ENCODE measurements around the gene ANKS1B. TPM values are rescaled to one million over a fixed set of nuclear protein-coding genes. Genes with fewer than 3 reads are reported as not detected.

Gene ANKS1B
- total and polyA plus RNA-seq, 10 of the 15 experiments (the other 5 are each of a cell fraction or from before 2014, with no cell fraction given): 0.16 to 1.3 (median 0.82) TPM; not detected in 7

DNA sequence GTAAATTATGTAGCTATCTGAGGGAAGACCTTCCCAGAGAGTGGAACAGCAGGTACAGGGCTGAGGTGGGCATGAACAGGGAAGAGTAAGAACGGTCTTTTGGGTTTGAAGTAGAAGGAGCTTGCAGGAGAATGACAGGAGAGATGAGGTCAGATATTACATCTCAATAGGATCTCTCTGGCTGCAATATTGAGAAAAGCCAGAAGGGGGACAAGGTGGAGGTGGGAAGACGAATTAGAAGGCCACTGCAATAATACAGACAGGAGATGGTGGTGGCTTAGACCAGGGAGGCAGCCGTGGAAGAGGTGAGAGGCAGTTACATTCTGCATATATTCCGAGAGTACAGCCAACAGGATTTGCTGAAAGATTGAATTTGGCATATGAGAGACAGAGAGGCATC, 1029.5 kb downstream of the ANKS1B start:
- Histone ChIP-seq H3K4me1 (ENCODE audit: control insufficient read depth, insufficient read depth, low read length) (no peaks in the 10 kb centered on the region), H3K4me2 (ENCODE audit: control insufficient read depth, insufficient read depth) (no peak overlapping the region), H3K79me2 (ENCODE audit: control insufficient read depth, insufficient read depth, low read length) (no peaks in the 10 kb centered on the region), H3K27me3 (replicated peaks in 1 of 2; ENCODE audit: control insufficient read depth in 2 of 2, insufficient read depth in 2 of 2, low read length in 1 of 2) (no peaks in the 10 kb centered on the region), H3K27ac (ENCODE audit: control insufficient read depth, insufficient read depth) (no peak overlapping the region), H3K9me3 (replicated peaks; ENCODE audit: control insufficient read depth, insufficient read depth, low read length) (no peaks in the 10 kb centered on the region), H3K9ac (ENCODE audit: control insufficient read depth, insufficient read depth, low read length) (no peak overlapping the region), H4K20me1 (ENCODE audit: control insufficient read depth, insufficient read depth) (no peaks in the 10 kb centered on the region), H3K4me3 (no peak overlapping the region), H3K36me3 (ENCODE audit: control insufficient read depth in 2 of 2, insufficient read depth in 2 of 2, low read length in 1 of 2) (no peaks in the 10 kb centered on the region), H2AFZ (ENCODE audit: control insufficient read depth, low read depth, low read length) (no peak overlapping the region)
- RAD21 ChIA-PET (ENCODE audit: unreplicated experiment): interaction anchor here (1.5 kb wide), 1 partner anchor 44 kb away, joined by 9 read pairs; no protein-coding TSS in a partner anchor
- no peak for DNase-seq (ENCODE audit: low read depth, low spot score)
- intact Hi-C loops (cut with micrococcal nuclease; ENCODE audit: unreplicated experiment): loop anchor here (2.0 kb wide), 1 partner anchor 44 kb away; no protein-coding TSS in a partner anchor
- whole genome bisulfite sequencing (ENCODE audit: insufficient coverage, insufficient replicate concordance, low lambda C conversion rate, missing lambda C conversion rate): 0% methylated on average over 4 of the region's 4 CpGs
- peak; percentile 83 for FAIRE-seq
- SMC1A ChIA-PET (ENCODE audit: uncharacterized antibody, unreplicated experiment): interaction anchor here (4.1 kb wide), 1 partner anchor 44 kb away, joined by 21 read pairs; no protein-coding TSS in a partner anchor
- BruUV-seq (replicated peaks): no TSS peak
- peak; percentile 87 for ATAC-seq
- in situ Hi-C loops (cut with MboI): no loop called here
- POLR2A ChIA-PET: no interaction called here
- CTCF ChIA-PET: interaction anchor here (1.1 to 7.5 kb wide), 4 partner anchors 30 to 704 kb away, joined by 3 to 63 read pairs (median 4); no protein-coding TSS in a partner anchor
- TF ChIP-seq KDM1A (IDR thresholded peaks at IDR 0.05; ENCODE audit: borderline replicate concordance) (no peak), SMC3 (IDR thresholded peaks at IDR 0.05; ENCODE audit: borderline replicate concordance, low read length) (peak; percentile 46; the same call in 1 of the 2 replicates), RAD21 (IDR thresholded peaks at IDR 0.05; ENCODE audit: insufficient read depth, low read depth, low read length) (peak; percentile 45)
- TF ChIP-seq, protein P1, sequence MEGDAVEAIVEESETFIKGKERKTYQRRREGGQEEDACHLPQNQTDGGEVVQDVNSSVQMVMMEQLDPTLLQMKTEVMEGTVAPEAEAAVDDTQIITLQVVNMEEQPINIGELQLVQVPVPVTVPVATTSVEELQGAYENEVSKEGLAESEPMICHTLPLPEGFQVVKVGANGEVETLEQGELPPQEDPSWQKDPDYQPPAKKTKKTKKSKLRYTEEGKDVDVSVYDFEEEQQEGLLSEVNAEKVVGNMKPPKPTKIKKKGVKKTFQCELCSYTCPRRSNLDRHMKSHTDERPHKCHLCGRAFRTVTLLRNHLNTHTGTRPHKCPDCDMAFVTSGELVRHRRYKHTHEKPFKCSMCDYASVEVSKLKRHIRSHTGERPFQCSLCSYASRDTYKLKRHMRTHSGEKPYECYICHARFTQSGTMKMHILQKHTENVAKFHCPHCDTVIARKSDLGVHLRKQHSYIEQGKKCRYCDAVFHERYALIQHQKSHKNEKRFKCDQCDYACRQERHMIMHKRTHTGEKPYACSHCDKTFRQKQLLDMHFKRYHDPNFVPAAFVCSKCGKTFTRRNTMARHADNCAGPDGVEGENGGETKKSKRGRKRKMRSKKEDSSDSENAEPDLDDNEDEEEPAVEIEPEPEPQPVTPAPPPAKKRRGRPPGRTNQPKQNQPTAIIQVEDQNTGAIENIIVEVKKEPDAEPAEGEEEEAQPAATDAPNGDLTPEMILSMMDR (IDR thresholded peaks at IDR 0.05 in 2 of 3, conservative IDR thresholded peaks at IDR 0.05 in 1 of 3; ENCODE audit: control insufficient read depth in 2 of 3, extremely low read depth in 1 of 3, insufficient read depth in 1 of 3, low read depth in 3 of 3, low read length in 3 of 3): peak; percentile 45 to 50 (median 48); a peak in 5 of 6 replicates
- TF ChIP-seq, protein P2, sequence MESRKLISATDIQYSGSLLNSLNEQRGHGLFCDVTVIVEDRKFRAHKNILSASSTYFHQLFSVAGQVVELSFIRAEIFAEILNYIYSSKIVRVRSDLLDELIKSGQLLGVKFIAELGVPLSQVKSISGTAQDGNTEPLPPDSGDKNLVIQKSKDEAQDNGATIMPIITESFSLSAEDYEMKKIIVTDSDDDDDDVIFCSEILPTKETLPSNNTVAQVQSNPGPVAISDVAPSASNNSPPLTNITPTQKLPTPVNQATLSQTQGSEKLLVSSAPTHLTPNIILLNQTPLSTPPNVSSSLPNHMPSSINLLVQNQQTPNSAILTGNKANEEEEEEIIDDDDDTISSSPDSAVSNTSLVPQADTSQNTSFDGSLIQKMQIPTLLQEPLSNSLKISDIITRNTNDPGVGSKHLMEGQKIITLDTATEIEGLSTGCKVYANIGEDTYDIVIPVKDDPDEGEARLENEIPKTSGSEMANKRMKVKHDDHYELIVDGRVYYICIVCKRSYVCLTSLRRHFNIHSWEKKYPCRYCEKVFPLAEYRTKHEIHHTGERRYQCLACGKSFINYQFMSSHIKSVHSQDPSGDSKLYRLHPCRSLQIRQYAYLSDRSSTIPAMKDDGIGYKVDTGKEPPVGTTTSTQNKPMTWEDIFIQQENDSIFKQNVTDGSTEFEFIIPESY (IDR thresholded peaks at IDR 0.05): no peak
